ENCODE data around the gene MMP14. TPM values are rescaled to one million over a fixed set of nuclear protein-coding genes. Genes with fewer than 3 reads are reported as not detected.

MMP14 gene
- total and polyA plus RNA-seq, 2 of the 13 experiments (the other 11 are each of a cell fraction or from before 2014, with no cell fraction given): 5.2 to 9.8 TPM

- TF ChIP-seq ZNF318 (CRISPR knock-in tag; IDR thresholded peaks at IDR 0.05) (peak; percentile 72), TMF1 (CRISPR knock-in tag; IDR thresholded peaks at IDR 0.05; ENCODE audit: low read depth) (peak; percentile 91), ZNF34 (CRISPR knock-in tag; IDR thresholded peaks at IDR 0.05; ENCODE audit: borderline replicate concordance) (peak; percentile 91; the same call in 1 of the 2 replicates), CHD4 (IDR thresholded peaks at IDR 0.05; ENCODE audit: borderline replicate concordance, low read length) (peak; percentile 96), ZIK1 (CRISPR knock-in tag; IDR thresholded peaks at IDR 0.05; ENCODE audit: borderline replicate concordance, low read depth) (peak; percentile 92; the same call in 1 of the 2 replicates), ZNF354B (CRISPR knock-in tag; IDR thresholded peaks at IDR 0.05) (0 out of 2 replicates have a peak, but pooled peaks have one; percentile 82), RAD51 (IDR thresholded peaks at IDR 0.05; ENCODE audit: borderline replicate concordance) (no peak), SUZ12 (IDR thresholded peaks at IDR 0.05; ENCODE audit: low read depth, low read length) (no peak; the same call in 1 of the 2 replicates), ZNF136 (CRISPR knock-in tag; IDR thresholded peaks at IDR 0.05; ENCODE audit: low read depth) (peak; percentile 94; the same call in 1 of the 2 replicates), TCF12 (IDR thresholded peaks at IDR 0.05) (no peak), TCF12 (CRISPR knock-in tag; IDR thresholded peaks at IDR 0.05) (peak; percentile 77; the same call in 1 of the 2 replicates), HOXA5 (CRISPR knock-in tag; IDR thresholded peaks at IDR 0.05) (peak; percentile 39; the same call in 1 of the 2 replicates), TAF1 (CRISPR knock-in tag; IDR thresholded peaks at IDR 0.05) (no peak; the same call in 1 of the 2 replicates), ARID5B (CRISPR knock-in tag; IDR thresholded peaks at IDR 0.05) (peak; percentile 53), ZNF691 (CRISPR knock-in tag; IDR thresholded peaks at IDR 0.05; ENCODE audit: borderline replicate concordance, low read depth) (peak; percentile 99), CHD2 (IDR thresholded peaks at IDR 0.05; ENCODE audit: low read depth, low read length) (no peak)
Measured at GRCh38 chr14:22852940-22853767, 16.8 kb downstream of the MMP14 start (continued).
